Ovary (tissue), 3 donors: ENCODE measurements around the gene TXK.

Experiments used
- CTCF ChIP-seq, 3 donors: fragments of 450-650 bp in 2 of 3; fragments of 200-600 bp in 1 of 3; IDR thresholded peaks; one replicate each; pipeline versions ENCODE4 v1.5.1 to v1.8.0; 2016 to 2022; ENCODE audit warnings: antibody characterized with exemption in 3 of 3, mild to moderate bottlenecking in 1 of 3
- EP300 ChIP-seq: sonication (generic); formaldehyde crosslinking; IDR thresholded peaks from one replicate; pipeline ENCODE4 v1.6.1; 2017; ENCODE audit warnings: antibody characterized with exemption
- donor health status: DM: no; HTN: no; CAD: no.

GRCh38 chr4:48119646-48120045, 14.4 kb downstream of the TXK start:
- TF ChIP-seq EP300 (no peak), CTCF (IDR thresholded peaks at IDR 0.05) (no peak)
